Thoracic aorta (tissue), 2 donors: Measurements from ENCODE around the gene SPAG7. TPM values are rescaled to one million over a fixed set of nuclear protein-coding genes. Genes with fewer than 3 reads are reported as not detected.

Experiments used
- ATAC-seq: fragments of 150-250 bp; one replicate; pipeline ENCODE4 v1.8.0; 2017; ENCODE audit warnings: low read depth; ENCODE audit not compliant: insufficient number of reproducible peaks, low FRiP score
- DNase-seq: peaks from one replicate; pipeline ENCODE4 v3.0.0-alpha.2; 2020; ENCODE audit warnings: low spot score
- H3K27ac ChIP-seq, 2 donors: fragments of 200-600 bp; sonication (generic); 1 replicate in 1 of 2; 2 replicates in 1 of 2; pipeline ENCODE4 v1.5.1; 2016; ENCODE audit warnings: mild to moderate bottlenecking in 2 of 2, moderate library complexity in 2 of 2
- H3K27me3 ChIP-seq: fragments of 200-600 bp; sonication (generic); replicated peaks from 2 replicates; pipeline ENCODE4 v1.6.0; 2016; ENCODE audit warnings: mild to moderate bottlenecking; ENCODE audit not compliant: insufficient read depth
- H3K36me3 ChIP-seq: fragments of 200-600 bp; sonication (generic); one replicate; pipeline ENCODE4 v1.5.1; 2016
- H3K4me1 ChIP-seq, 2 donors: fragments of 200-600 bp; sonication (generic); 1 replicate in 1 of 2; 2 replicates in 1 of 2; pipeline versions ENCODE4 v1.5.1 to v1.6.0; 2016; ENCODE audit warnings: low read depth in 2 of 2, mild to moderate bottlenecking in 1 of 2; ENCODE audit not compliant: control insufficient read depth in 1 of 2
- H3K4me3 ChIP-seq: fragments of 200-600 bp; sonication (generic); 2 replicates; pipeline ENCODE4 v1.5.1; 2016; ENCODE audit warnings: mild to moderate bottlenecking
- H3K9me3 ChIP-seq: fragments of 200-600 bp; sonication (generic); 2 replicates; pipeline ENCODE4 v1.5.1; 2016
- CTCF ChIP-seq: fragments of 200-600 bp; sonication (generic); IDR thresholded peaks from one replicate; pipeline ENCODE4 v1.5.1; 2019; ENCODE audit warnings: antibody characterized with exemption
- total RNA-seq, 2 donors: library from RNA; depleted of rRNA; stranded (reverse); fragments of >200 nt; gene quantifications; one replicate each; pipeline versions ENCODE4 v1.1.0 to v1.2.3, GENCODE V29; 2016

The SPAG7 gene
- total RNA-seq, 2 donors from 2014 or later = 32.3 to 43.1 TPM

- Histone ChIP-seq H3K27me3 (no peaks in the 10 kb centered on the region), H3K36me3 (peaks cover 22% of the 10 kb centered on the region), H3K4me1 (peaks cover 21 to 54% of the 10 kb centered on the region in 2 donors), H3K4me3 (peak overlapping the region; percentile 92), H3K27ac (peak overlapping the region; percentile 76 to 95), H3K9me3 (no peaks in the 10 kb centered on the region)
- no peak for TF ChIP-seq CTCF
- DNase-seq = no peak
- no peak for ATAC-seq
Observed at GRCh38 chr17:4939546-4939795, 28.1 kb downstream of the SPAG7 start.

- peak overlapping the region; percentile 92 for H3K4me3 ChIP-seq
- no peak for DNase-seq
- H3K9me3 ChIP-seq = no peaks in the 10 kb centered on the region
- no peak for TF ChIP-seq CTCF
- peak overlapping the region; percentile 76 to 95 for H3K27ac ChIP-seq
- no peak for ATAC-seq
- H3K36me3 ChIP-seq = peaks cover 22% of the 10 kb centered on the region
- H3K4me1 ChIP-seq = peaks cover 20 to 54% of the 10 kb centered on the region in 2 donors
- H3K27me3 ChIP-seq = no peaks in the 10 kb centered on the region
Observed at GRCh38 chr17:4938688-4939545, 28.7 kb downstream of the SPAG7 start.

- no peak overlapping the region for H3K4me3 ChIP-seq
- ATAC-seq (no peak), DNase-seq (no peak)
- H3K4me1 ChIP-seq = peaks cover 20 to 47% of the 10 kb centered on the region in 2 donors
- H3K9me3 ChIP-seq = no peaks in the 10 kb centered on the region
- H3K36me3 ChIP-seq = peaks cover 22% of the 10 kb centered on the region
- H3K27me3 ChIP-seq = no peaks in the 10 kb centered on the region
- H3K27ac ChIP-seq = no peak overlapping the region
- no peak for TF ChIP-seq CTCF
Observed at GRCh38 chr17:4938069-4938491, 29.5 kb downstream of the SPAG7 start.

- no peak for TF ChIP-seq CTCF
- Histone ChIP-seq H3K9me3 (no peaks in the 10 kb centered on the region), H3K36me3 (peaks cover 21% of the 10 kb centered on the region), H3K27ac (no peak overlapping the region), H3K27me3 (no peaks in the 10 kb centered on the region), H3K4me3 (no peak overlapping the region), H3K4me1 (peaks cover 20 to 41% of the 10 kb centered on the region in 2 donors)
- ATAC-seq = no peak
- no peak for DNase-seq
Observed at GRCh38 chr17:4937553-4937952, 30.1 kb downstream of the SPAG7 start.

GRCh38 chr17:4936436-4936835 is 31.2 kb downstream of the SPAG7 start:
- no peak for DNase-seq
- Histone ChIP-seq H3K36me3 (peaks cover 19% of the 10 kb centered on the region), H3K27ac (no peak overlapping the region), H3K4me1 (peaks cover 17 to 30% of the 10 kb centered on the region in 2 donors), H3K9me3 (no peaks in the 10 kb centered on the region), H3K27me3 (no peaks in the 10 kb centered on the region), H3K4me3 (no peak overlapping the region)
- no peak for TF ChIP-seq CTCF
- ATAC-seq = no peak
